Activated naive CD4-positive, alpha-beta T cell (primary cell): ENCODE results near the gene PARVB.

Experiments used
- DNase-seq, 4 experiments: peaks; one replicate each; lab custom pipeline; 2025; lab: John Stamatoyannopoulos, UW

Gene PARVB

DNA sequence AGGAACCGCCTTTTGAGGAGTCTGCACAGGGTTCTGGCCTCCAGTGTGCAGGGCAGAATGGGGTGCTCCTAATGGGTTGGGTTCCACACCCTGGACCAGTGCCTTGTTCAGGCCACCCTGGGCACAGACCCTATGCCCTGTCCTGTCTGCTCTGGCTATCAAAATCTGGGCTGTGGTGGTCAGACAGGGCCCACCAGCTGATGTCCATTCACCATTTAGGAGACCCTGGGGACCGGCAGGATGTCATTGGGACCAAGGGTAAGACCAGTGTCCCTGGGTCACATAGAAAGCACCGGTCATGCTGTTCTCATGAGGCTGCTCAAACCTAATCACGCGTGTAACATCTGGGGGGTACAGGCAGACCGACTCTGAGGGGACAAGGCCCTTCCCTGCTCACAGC lies 194.0 kb downstream of the PARVB start:
- DNase-seq, result no peak

- DNase-seq, result no peak
Observed at GRCh38 chr22:44219101-44219870, 195.2 kb downstream of the PARVB start.

DNA sequence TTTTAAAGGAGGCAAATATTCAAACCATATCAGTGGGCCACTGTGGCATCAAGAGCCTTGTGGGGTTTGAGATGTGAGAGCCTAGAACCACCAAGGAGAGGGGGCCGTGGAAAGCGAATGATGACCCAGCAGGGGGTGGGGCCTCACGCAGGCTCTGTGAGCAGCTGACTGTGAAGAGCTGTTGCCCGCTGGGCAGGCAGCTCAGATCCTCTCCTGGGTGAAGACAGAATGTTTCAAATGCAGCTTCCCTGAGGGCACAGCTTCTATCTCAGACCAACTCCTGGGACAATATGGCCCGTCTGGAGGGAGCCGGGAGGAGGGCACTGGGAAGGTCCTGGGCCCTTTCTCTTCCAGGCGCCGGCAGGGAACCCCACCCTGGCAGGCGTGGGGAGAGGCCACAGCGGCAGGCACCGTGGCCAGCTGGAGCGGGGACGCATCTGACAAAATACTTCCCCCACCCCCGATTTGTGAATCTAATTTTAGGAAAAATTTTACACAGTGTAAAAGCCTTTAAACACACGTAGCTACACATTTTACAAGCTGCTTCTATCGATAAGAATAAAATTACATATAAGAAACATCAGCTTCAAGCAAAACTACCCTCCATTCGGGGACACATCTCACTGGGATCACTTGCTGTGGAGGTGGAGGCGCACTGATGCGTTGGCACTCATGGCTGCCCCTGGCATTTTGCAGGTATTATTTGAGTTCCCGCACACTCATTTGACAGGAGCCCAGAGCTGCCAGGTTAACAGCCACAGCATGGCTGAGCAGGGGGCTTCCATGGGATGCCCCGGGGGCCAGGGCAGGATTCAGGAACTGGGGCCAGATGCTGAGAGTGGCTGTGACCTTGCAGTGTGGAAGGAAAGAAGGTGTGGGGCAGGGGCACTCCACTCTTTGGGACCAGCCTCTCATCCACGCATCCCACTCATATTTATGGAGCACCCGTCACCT lies 196.9 kb downstream of the PARVB start:
- no peak for DNase-seq

- no peak for DNase-seq
Observed at GRCh38 chr22:44221710-44222475, 197.8 kb downstream of the PARVB start.
